Myocyte (in vitro differentiated cells): ENCODE measurements around the gene SLC9A1. TPM values are rescaled to one million over a fixed set of nuclear protein-coding genes. Genes with fewer than 3 reads are reported as not detected.
"Not testable (repeated sequence)": the region's sequence is repeated elsewhere in the genome, so short reads cannot be mapped to it uniquely, and the experiment has no call there.

Experiments used
- DNase-seq: peaks from one replicate; pipeline ENCODE4 v3.0.0-alpha.2; 2012; ENCODE audit warnings: low read depth
- polyA plus RNA-seq: library from polyadenylated mRNA; unstranded; fragments of >200 nt; gene quantifications from one replicate; pipeline ENCODE4 v1.2.1, GENCODE V29; 2012; ENCODE audit warnings: missing spikeins
- total RNA-seq: library from RNA; depleted of rRNA; stranded (reverse); fragments of >200 nt; gene quantifications from 2 replicates; pipeline ENCODE4 v1.2.3, GENCODE V29; 2014

SLC9A1 gene
- total RNA-seq: 4.6 and 9.6 TPM in 2 replicates
- 43.6 TPM for polyA plus RNA-seq

GRCh38 chr1:27154991-27155781, at the start of gene SLC9A1:
Gene SLC9A1 (minus strand): TSS chr1:27155125. CDS start chr1:27154334, 791 bp downstream.
- DNase-seq: peak; percentile 89

DNA sequence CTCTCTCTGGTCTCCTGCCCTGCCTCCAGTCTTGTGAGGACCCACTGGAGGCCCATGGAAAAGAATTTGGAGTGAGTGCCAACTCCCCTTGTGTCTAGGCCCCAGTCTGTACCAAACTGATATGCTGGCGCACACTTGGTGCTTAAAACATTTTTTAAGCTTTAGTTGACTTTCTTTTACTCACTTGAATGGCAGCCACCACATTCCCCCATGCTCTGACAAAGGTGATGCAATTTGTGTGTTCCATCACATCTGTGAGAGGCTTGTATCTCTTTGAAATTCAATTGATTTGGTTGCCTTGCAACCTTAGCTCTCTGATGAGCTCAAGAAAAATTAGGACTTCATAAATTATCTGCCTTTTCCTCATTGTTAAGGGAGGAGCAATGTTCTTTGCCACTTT, 49.0 kb upstream of the SLC9A1 start:
- DNase-seq: no peak

- DNase-seq: no peak
These were observed 46.4 kb upstream of the SLC9A1 start for GRCh38 chr1:27201295-27201694.

DNA sequence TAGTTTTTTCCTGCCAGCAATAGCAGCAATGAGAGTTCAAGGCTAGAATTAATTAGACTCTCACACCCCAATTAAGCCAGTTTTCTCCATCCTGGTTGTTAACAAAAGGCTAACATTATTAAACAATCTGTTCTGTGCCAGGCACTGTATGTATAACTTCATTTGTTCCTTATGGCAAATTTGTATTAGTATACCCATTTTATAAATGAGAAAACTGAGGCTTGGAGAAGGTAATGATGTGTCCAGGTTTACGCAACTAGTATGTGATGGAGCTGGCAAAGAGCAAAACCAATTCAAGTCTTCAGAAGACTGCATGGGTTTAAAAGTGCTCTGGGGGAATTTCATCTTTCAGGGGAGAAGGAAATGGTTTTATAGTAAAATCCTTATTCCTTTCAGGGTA, 38.3 kb upstream of the SLC9A1 start:
- DNase-seq: no peak

GRCh38 chr1:27192039-27192529, 37.2 kb upstream of the SLC9A1 start:
- DNase-seq: no peak

DNA sequence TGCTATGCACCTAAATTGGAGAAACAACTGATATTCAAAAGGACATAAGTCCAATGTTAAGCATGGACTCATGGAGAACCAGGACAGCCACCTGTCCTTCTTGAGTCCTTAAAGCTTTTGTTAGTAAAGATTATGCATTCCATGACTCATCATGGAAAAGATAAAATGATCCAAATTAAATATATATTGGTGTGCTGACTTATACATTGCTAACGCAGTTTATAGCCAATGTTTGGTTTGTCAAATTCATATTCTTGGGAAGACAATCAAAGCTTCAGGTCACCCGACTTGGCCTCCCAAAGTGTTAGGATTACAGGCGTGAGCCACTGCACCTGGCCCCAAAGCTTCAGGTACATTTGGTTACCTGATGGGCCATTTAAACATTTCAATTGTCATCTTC, 29.7 kb upstream of the SLC9A1 start:
- DNase-seq: not testable (repeated sequence)

DNA sequence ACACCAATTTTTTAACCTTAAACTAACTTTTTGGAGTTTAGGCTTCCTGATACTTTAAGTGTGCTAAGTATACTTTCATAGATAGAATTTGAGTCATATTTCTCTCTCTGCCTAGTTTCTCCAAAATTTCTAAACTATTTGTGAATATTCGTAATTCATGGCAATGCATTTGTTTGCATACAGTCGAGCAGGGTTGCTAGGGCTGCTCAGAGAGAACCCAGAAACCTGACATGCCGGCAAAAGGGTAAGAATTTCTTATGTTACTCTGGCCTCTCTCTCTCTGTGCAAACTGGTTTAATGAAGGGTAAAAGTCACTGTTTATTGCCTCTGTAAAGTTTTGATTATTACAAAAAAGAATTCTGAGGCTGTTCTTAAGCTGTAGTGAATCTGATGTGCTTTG, 25.1 kb upstream of the SLC9A1 start:
- no peak for DNase-seq

DNA sequence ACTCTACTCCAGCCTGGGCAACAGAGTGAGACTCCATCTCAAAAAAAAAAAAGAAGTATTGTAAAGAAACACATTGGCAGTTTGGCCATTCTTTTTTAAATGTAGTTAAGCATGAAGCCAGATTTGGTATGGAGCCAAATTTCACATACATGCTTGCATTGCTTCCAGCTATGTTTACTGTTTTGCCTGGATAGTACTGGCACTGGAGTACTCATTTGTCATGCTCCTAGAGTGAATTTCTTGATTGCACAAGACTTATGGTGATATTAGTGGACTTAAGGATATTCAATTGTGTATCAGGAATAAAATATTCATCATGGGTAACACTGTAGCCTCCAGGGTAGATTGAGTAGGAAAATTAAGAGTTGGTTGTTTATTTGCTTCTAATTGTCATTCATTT, 24.5 kb upstream of the SLC9A1 start:
- no peak for DNase-seq

- no peak for DNase-seq
These were observed 22.0 kb upstream of the SLC9A1 start for GRCh38 chr1:27176954-27177353.

GRCh38 chr1:27176323-27176722, 21.4 kb upstream of the SLC9A1 start:
- no peak for DNase-seq

- DNase-seq: not testable (repeated sequence)
These were observed 18.1 kb upstream of the SLC9A1 start for GRCh38 chr1:27172992-27173391.

DNA sequence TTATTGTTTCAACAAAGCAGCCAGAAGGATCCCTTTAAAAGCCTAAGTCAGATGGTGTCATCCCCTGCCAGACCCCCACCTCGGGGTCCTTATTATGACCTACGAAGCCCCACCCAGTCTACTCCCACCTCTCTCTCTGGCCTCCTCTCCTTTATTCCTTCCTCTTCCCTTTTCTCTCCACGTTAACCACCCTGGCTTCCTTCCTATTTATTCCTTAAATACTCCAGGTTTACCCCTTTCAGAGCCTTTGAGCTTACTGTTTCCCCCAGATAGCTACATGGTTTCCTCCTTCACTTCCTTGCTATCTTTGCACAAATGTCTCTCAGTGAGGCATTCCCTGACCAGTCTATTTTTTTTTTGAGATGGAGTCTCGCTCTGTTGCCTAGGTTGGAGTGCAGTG, 12.0 kb upstream of the SLC9A1 start:
- DNase-seq: no peak

DNA sequence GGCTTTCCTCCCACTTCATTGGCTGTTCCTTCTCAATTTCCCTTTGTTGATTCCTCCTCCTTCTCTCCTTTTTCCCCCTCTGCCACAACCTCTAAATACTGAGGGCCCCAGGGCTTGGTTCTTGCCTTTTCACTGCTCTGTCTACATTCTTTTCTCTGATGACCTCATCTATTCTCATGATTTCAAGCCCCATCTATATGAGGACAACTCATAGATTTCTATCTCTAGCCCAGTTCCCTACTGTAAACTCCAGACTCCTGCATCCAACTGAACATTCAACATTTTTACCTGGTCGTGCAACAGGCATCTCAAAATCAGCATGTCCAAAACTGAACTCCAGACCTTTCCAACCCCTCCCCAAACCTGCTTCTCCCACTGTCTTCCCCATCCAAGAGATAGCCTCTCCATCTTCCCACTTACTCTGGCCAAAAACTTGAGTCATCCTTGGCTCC, 11.5 kb upstream of the SLC9A1 start:
- DNase-seq: no peak

GRCh38 chr1:27163093-27163492, 8.2 kb upstream of the SLC9A1 start:
- DNase-seq: no peak

DNA sequence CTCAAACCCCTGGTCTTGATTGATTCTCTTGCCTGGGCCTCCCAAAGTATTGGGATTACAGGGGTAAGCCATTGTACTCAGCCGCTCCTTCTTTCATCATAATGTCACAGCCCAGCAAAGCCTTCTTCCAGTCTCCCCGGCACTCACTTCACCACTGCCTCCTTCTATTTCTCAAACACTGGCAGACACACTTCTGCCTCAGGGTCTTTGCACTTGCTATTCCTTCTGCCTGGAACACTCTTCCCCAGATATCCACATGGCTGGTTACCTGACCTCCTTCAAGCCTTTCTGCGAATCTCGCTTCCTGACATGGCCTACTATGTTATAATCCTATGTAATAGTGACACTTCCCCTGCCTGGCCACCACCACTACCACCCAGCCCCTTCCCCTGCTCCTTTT, 7.2 kb upstream of the SLC9A1 start:
- DNase-seq: no peak

DNA sequence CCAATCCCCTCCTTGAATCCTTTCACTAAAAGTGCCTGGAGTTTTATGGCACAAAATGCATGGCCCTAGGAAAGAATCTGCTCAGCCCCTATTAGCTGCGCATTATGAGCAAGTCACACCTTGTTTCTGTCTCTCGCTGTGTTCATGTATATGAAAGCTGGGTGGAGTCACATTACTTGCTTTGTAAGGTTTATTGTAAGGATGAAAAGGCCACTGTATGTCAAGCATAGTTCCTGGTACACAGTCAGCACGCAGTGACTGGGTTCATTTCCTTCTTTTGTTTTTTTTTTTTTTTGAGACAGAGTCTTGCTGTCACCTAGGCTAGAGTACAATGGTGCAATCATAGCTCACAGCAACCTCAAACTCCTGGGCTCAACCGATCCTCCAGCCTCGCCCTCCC, 6.7 kb upstream of the SLC9A1 start:
- no peak for DNase-seq

- no peak for DNase-seq
These were observed 2.3 kb upstream of the SLC9A1 start for GRCh38 chr1:27157194-27157593.

DNA sequence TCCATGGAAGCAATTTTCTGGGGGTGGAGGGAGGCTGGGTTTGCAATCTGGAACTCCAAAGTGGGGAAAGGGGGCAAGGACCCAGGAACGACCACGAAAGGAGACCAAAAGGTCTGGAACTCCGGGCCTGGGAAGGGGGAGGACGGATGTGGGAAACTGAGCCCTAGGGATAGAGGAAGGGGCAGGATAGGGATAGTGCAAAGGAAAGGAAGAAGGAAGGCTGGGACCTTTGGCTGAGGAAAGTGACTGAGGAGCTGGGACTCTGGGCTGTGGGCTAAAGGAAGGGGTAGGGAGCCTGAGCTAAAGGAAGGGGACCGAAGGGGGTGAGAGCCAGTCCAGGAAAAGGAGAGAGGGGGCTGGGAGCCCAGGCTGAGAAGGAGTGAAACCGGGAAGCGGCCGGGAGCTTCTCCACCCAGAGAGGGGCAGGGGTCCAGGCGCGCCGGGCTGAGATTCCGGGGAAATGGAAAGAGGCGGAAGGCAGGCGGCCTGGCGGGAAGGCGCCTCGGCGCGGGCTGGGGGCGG, 395 bp downstream of the SLC9A1 start:
- DNase-seq: no peak

DNA sequence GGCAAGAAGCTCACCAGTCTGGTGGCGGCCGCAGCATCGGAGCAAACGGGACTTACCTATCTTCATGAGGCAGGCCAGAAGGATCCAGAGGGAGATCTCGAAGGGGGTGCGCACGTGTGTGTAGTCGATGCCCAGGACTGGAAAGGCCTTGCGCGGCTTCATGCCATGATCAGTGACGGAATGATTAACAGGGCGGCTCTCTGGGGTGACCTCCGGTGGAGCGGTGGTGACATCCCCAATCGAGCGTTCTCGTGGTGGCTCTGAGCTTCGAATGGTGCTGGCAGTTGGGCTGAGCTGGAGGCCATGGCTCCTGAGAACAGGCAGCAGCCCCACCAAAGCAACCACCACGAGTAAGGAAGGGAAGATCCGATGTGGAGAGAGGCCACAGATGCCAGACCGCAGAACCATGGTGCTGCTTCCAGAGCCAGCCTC, 982 bp downstream of the SLC9A1 start:
- DNase-seq: no peak

- no peak for DNase-seq
These were observed 1.4 kb downstream of the SLC9A1 start for GRCh38 chr1:27153549-27153886.

- no peak for DNase-seq
These were observed 1.9 kb downstream of the SLC9A1 start for GRCh38 chr1:27152829-27153548.
